GM21619 (cell line): ENCODE measurements around the gene SLC6A9.

ENCODE experiments used
- ATAC-seq: cut with Tn5 transposase; IDR thresholded peaks from one replicate; pipeline ENCODE4 v1.9.1; 2021; ENCODE audit not compliant: unreplicated experiment

Gene SLC6A9

GRCh38 chr1:44031252-44032169, at the start of gene SLC6A9:
Gene SLC6A9, minus strand, starts transcription at chr1:44031462. Its CDS starts 7,185 bp downstream, at chr1:44024277.
- no peak for ATAC-seq

- no peak for ATAC-seq
Measured at GRCh38 chr1:44079566-44079965, 48.3 kb upstream of the SLC6A9 start.

- no peak for ATAC-seq
Measured at GRCh38 chr1:44078104-44078503, 46.8 kb upstream of the SLC6A9 start.

GRCh38 chr1:44077421-44077820, 46.2 kb upstream of the SLC6A9 start:
- no peak for ATAC-seq

GRCh38 chr1:44076066-44076465, 44.8 kb upstream of the SLC6A9 start:
- ATAC-seq: no peak

GRCh38 chr1:44074415-44074814, 43.2 kb upstream of the SLC6A9 start:
- no peak for ATAC-seq

- no peak for ATAC-seq
Measured at GRCh38 chr1:44073528-44073927, 42.3 kb upstream of the SLC6A9 start.

- ATAC-seq: no peak
Measured at GRCh38 chr1:44072821-44073220, 41.6 kb upstream of the SLC6A9 start.

GRCh38 chr1:44072204-44072603, 40.9 kb upstream of the SLC6A9 start:
- ATAC-seq: no peak

GRCh38 chr1:44071461-44071860, 40.2 kb upstream of the SLC6A9 start:
- ATAC-seq: no peak

- ATAC-seq: no peak
Measured at GRCh38 chr1:44068442-44068921, 37.2 kb upstream of the SLC6A9 start.

- no peak for ATAC-seq
Measured at GRCh38 chr1:44067266-44068250, 36.3 kb upstream of the SLC6A9 start.

GRCh38 chr1:44062656-44063179, 31.5 kb upstream of the SLC6A9 start:
- ATAC-seq: no peak

GRCh38 chr1:44061857-44062256, 30.6 kb upstream of the SLC6A9 start:
- ATAC-seq: no peak

GRCh38 chr1:44060830-44061267, 29.6 kb upstream of the SLC6A9 start:
- no peak for ATAC-seq

- ATAC-seq: no peak
Measured at GRCh38 chr1:44059664-44060355, 28.5 kb upstream of the SLC6A9 start.

GRCh38 chr1:44059212-44059611, 27.9 kb upstream of the SLC6A9 start:
- no peak for ATAC-seq

- no peak for ATAC-seq
Measured at GRCh38 chr1:44057293-44057692, 26.0 kb upstream of the SLC6A9 start.

GRCh38 chr1:44053394-44053793, 22.1 kb upstream of the SLC6A9 start:
- no peak for ATAC-seq

GRCh38 chr1:44050261-44050660, 19.0 kb upstream of the SLC6A9 start:
- ATAC-seq: no peak
